Germinal center (tissue), 1 donor: ENCODE measurements around the gene PSMD1.
A peak's percentile ranks its signal among the peaks of the same experiment; 100 is the strongest.
"Not testable (repeated sequence)": the region's sequence is repeated elsewhere in the genome, so short reads cannot be mapped to it uniquely, and the experiment has no call there.

ENCODE experiments used
- DNase-seq: peaks from one replicate; pipeline ENCODE4 v3.0.0; 2012; ENCODE audit warnings: mixed read lengths, low spot score

The PSMD1 gene

DNA sequence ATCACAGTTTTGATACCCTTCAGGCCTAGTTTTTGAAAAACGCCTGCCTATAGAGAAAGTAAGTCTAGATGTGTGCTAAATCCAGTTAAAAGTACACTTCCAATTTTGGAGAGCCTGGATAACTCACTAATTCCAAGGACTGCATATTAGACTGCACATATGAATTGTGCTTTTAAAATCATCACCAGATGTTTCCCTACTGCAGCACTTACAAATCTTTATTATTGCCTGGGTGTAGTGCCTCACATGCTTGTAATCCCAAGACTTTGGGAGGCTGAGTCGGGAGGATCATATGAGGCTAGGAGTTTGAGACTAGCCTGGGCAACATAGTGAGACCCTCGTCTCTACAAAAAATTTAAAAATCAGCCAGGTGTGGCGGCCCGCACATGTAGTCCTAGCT is 104.0 kb downstream of the PSMD1 start:
- DNase-seq = no peak

DNA sequence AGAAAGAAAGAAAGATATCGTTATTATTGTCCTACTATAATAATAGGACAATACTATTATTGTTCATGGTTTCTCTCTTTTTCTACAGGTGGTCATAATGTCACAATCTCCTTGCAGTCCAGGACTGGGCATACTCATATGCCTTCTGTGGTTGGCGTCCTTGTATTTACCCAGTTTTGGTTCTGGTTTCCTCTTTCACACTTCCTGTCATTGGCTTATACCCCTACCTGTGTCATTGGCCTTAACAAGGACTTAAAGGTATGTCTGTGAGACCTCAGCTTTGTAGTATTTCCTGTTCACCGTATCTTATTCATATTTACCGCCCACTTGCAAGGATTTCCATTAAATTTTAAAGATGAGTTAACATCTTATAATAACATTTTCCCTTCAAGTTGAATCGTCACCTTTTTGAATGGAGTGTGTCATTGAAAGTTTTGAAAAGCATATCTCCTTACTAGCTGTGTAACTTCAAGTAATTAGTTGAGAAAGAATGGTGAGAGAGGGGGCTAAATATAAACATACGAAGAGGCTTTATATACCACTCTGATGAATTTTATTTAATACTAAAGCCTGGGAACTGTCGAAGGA is 104.7 kb downstream of the PSMD1 start:
- DNase-seq = no peak

DNA sequence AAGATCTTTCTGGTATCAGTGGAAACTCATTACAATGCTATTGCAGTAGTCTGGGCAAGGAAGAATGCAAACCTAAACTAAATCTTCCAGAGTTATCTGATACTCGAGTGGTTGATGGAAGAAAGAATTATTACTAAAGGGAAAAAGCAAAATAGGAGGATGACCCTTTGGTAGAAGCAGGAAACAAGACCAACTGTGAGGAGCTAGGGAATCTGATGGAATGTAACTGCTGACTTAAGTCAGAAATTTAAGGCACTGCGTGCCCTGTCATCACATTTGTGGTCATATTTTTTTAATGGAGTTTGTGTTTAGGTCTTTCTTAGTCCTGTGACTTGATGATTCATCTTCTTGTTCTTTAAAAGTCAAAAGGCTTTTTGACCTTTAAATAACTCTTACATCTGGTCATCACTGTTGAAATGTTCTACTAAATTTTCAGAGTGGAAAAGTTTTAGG is 105.2 kb downstream of the PSMD1 start:
- DNase-seq = no peak

DNA sequence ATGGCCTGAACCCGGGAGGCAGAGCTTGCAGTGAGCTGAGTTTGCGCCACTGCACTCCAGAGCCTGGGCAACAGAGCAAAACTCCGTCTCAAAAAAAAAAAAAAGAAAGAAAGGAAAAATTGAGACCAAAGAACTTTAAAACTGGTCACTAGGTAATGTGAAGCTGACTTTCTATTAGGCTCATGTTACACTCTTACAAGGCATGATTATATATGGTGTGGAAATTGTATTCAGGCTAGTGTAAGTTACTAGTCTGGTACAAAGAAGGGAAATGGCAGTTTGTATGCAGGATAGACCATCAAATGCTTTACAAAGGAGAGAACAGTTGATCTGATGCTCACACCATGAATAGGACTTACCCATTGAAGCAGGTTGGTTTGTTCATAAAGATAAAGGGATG is 106.3 kb downstream of the PSMD1 start:
- DNase-seq = no peak

DNA sequence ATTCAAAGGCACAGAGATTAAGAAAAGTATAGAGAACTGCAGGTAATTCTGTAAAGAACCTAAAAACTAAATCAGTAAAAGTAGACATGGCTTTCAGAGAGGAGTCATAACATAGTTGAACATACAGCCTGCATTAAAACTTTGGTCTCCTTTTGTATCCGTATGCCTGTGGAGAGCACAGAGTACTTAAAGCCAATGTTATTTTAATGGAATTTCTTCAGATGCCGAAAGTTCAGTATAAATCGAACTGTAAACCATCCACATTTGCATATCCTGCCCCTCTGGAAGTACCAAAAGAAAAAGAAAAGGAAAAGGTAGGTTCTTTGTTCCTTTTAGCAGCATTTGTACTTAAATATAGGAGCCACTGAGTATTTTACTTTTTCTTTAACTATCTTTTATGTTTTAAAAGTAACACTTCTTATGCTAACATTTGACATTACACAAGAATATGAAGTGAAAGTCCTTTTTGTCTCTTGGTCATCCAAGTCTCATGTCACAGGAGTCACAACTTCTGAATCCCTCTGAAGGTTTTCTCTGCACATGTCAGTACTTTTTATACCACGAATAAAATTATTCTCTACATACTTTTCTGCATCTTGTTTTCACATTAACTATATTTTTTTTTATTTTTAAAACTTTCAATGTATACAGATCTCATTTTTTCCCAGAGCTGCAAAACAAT is 106.9 kb downstream of the PSMD1 start:
- DNase-seq = no peak

DNA sequence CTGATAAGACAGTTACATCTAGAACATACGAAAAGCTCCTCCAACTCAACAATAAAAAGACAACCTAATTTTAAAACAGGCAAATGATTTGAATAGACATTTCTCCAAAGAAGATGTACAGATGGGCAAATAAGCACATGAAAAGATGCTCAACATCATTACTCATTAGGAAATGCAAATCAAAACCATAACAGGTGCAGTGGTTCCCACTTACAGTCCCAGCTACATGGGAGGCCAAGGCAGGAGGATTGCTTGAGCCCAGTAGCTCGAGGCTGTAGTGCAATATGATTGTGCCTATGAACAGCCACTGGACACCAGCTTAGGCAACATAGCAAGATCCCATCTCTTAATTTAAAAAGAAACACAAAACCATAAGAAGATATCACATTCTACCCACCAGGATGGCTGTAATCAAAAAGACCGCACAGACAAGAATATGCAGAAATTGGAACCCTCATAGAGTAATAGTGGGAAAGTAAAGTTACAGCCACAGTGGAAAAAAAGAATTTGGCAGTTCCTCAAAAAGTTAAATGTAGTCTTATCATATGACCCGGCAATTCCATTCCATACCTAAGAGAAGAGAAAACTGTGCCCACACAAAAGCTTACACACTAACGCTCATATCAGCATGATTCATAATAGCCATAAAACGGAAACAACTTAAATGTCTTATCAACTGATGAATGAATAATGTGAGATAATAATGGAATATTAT is 111.2 kb downstream of the PSMD1 start:
- DNase-seq = no peak

DNA sequence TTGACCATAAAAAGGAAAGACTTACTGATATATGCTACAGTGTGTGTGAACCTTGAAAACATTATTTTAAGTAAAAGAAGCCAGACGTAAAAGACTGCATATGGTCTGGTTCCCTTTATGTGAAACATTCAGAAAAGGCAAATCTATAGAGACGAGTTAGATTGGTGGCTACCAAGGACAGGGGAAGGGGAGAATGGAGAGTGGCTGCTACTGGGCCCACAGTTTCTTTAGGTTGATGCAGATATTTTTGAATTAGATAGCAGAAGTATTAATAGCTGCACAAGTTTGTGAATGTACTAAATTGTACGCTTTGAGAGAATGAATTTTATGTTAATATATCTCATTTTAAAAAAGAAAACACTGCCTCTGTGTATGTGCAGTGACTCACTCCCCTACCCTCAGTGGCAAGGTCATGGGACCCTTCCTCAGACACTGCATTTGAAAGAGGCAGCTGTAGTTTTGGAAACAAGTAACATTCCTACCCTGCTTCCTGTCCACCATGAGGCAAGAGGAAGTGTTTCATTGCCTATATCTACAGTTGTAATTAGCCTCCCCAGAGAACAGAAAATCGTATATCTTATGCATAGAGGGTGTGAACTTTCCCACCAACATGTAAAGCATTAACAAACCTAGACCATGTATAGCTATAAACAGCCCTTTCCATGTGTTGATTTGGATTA is 111.9 kb downstream of the PSMD1 start:
- DNase-seq = no peak

DNA sequence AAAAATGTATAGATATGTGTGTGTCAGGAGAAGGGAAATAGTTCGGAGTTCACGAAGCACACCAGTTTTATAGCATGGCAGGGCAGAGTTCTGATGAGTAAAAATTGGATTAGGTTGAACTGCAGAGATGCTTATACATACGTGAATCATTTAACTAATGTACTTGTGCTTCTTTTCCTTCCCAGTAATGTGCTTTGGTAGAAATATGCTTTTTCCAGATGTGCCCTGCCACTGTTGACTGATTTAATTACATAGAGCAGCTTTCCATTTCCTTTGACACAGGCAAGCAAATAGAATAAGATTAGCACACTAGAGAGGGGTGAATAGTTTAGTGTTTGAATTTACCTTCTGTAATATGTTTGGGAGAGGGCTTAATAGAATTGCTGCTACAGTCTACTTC is 112.8 kb downstream of the PSMD1 start:
- no peak for DNase-seq

DNA sequence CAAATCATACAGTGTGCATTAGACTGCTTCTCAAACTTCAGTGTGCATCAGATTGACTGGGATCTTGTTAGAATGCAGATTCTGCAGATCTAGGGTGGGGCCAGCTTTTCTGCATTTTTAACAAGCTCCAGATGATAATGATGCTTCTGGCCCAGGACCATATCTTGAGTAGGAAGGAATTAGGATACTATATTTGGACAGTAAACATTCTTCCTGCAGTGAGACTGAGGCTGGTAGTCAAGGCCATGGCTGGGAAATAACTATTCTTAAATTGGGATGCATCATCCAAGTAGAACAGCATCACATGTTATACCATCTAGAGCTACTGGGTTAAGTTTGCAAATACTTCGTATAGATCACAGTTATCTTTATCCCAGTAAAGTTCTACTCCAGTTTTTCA is 113.4 kb downstream of the PSMD1 start:
- no peak for DNase-seq

DNA sequence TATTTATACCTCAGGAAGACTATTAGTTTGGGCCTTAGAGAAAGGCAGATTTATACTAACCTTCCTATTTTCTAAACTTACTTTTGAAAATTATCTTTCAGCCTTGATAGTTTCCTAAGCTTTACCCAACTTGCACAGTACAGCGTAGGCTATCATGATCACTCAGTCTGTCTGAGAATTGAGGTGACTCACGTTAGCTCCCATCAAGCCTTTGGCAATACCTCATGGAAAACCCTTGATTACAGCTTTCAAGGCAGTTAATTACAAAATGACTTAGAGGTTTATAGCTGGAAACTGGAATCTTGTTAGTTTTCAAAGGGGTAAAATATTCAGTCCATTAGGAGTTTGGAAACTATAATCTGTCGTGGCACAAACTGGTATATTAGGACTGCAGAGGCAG is 115.4 kb downstream of the PSMD1 start:
- DNase-seq = no peak

DNA sequence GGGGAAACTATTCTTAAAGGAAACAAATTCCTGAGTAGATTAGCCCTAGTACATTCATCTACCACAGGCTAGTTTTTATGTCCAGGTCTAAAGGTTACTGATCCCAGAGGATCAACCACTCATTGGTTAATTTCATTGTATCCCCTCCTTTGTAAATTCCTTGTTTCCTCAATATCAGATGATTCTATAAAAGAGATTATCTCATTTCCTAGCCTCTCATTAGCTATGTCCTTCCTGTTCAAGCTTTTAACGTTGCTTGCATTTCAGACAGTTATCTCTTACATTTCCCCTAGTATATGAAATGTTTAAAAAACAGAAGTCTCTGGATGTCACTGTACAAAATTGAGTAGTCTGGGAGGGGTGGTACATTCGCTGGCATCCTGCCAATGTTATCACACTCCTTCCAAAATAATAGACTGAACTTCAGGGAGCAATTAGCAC is 117.6 kb downstream of the PSMD1 start:
- no peak for DNase-seq

DNA sequence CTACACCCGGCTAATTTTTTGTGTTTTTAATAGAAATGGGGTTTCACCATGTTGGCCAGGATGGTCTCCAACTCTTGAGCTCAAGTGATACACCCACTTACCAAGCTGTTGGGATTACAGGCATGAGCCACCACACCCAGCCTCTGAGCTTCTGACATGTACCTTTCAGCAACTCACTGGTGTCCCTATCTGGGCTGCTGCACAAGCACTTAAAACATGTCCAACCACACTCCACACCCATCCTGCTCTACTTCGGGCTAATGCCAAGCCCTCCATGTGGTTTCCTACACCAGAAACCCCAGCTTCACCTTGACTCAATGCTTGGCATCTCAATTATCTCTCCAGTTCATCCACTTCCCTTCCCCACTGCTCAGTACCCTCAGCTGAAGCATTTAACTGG is 119.4 kb downstream of the PSMD1 start:
- no peak for DNase-seq

DNA sequence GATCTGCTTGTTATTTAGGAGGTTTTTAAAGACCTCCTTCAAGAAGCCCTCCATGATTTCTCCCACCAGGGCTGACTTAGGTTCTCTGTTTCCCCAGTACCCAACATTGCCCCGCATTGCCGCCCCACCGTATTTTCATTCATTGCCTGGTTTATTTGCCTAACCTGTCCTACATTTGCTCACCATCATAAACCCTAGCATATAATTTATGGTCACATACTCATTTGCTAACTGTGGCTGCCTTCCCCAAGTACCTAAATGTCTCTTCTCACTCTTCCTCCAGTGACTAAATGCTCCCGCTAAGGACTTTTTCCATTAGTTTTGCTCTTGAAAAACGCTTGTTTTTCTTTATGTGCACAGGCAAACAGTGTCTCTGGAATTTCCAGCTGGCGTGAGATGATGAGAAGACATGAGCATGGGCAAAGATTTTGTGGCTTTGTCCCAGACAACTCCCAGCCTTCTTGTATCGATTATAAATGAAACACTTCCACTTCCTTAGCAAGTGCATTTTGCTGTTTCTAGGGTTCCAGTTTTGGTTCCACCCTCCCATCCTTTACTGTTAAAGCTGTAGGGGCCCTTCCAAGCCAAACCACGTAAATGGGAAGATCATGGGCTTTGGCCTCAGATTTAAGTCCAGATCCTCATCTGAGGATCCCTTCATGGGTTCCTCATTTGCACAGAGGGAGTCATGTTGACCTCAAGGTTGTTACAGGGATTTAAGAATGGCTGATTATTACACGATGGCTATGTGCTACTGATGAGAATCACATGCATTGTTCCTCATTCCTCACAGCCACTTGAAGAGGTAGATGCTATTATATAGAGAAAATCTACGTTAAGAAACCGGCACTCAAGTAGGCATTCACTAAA is 120.7 kb downstream of the PSMD1 start:
- no peak for DNase-seq

DNA sequence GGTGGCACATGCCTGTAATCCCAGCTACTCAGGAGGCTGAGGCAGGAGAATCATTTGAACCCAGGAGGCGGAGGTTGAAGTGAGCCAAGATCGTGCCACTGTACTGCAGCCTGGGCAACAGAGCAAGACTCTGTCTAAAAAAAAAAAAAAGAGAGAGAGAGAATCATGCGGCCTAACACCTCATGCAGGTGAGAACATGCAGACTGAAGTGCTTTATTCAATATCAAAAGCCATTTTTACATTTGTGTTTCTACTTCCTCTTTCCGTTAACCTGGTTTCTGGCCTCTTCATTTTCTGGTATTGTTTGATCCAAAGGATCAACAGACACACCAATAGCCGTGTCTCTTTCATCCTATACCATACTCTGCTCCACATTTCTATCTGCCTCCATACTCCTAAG is 122.1 kb downstream of the PSMD1 start:
- DNase-seq = not testable (repeated sequence)

DNA sequence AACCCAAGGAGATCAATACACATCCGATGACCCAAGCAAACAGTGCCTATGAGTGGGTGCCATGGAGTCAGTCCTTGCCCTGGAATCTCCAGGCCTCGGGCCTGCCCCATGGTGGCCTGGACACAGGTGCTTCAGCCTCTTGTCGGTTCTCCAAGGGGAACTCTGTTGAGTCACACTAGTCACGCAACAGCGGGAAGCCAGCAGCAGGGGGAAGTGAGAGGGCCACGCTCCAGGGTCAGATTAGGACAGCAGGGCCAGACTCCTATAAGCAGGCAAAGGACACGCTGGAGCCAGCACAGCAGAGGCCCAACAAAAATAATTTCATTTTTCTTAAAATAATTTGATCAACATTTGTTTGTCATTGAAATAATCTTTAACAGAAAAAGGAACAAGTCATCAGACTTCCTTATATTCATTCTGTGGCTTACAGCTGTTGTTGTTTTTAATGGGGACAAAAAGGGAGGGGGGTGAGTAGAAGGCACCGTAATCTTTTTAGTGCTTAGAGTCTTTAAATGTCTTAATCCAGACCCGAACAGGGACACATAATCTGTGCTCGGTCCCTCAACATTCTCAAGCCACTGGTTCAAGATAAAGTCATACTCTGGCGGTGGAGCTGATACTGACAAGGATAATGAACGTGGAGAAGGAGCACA is 125.3 kb downstream of the PSMD1 start:
- DNase-seq = peak; percentile 56

DNA sequence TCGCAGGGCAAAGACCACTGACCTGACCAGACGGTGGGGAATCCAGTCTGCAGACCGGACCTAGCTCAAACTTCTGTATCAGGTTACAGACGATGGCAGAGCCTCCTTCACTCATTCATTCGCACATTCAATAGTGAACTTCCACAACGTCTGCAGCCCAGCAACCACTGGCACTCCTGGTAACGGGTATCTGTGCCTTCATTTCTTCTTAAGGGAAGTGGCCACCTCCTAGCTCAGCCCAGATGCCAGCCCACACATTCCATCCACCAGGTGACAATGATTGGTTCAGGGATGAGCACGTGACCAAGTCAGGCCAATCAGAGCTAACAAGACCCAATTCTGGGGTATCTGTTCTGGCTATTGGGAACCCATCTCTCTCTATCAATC is 125.8 kb downstream of the PSMD1 start:
- no peak for DNase-seq

DNA sequence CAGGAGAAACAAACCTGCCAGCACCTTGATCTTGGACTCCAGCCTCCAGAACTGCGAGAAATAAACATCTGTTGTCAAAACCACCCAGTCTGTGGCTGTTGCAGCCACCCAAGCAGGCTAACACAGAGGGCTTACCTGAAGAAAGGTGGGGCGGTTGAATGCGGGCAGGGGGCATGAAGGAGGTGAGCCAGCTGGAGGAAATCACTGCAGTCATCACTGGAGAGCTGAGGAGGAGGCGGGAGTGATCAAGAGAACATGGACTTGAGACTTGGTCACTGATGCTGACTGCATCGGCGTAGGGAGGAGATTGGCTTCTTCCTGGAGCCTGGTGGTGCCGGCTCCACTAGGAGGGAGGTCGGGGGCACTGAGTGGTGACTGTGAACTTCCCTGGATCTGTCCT is 127.2 kb downstream of the PSMD1 start:
- no peak for DNase-seq

DNA sequence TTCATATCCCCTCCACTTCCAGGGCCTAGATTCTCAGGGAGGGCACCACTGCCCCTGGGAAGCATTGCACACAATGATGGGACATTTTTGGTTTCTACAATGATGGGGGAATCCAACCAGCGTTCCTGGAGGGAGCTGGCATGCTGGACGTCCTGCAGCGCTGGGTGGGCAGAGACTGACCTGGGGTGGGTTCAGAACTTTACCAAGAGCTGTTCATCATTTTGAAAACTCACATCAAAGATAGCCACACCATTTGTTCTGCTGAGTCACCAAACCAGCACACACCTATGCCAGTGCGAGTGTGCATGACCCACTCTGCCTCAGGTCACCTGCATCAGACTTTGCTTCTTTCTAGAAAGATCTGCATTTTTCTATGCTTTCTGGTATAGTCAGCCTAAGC is 127.7 kb downstream of the PSMD1 start:
- DNase-seq = no peak

DNA sequence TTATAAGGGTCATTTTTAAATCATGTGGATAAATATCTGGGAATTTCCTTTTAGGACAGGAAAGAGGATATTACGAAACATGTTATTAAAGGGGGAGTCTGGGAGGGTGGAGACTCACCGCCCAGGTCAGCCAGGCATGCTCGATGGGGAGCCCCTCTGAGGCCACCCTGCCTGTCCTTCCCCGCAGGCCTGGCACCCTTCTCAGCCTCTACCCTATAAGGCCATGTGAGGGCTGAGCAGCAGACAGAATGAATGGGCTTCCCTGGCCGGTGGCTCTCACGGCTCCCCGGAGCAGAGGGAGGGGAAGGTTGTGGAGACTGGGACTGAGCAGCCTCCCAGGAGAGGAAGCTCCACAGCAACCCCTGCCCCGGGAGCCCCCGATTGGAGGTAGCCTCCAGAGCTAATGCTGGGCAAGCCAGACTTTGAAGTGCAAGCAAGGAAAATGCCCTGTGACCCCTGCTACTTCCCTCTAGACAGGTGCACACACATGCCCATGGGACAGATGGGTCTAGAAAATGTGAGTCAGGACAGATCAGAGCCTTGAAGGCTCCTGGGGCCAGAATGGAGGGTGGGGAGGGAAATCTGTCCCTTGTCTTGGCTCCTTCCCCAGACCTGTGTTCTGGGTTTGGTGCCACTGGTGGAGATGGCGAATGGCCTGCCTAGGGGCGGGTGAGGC is 128.5 kb downstream of the PSMD1 start:
- no peak for DNase-seq

DNA sequence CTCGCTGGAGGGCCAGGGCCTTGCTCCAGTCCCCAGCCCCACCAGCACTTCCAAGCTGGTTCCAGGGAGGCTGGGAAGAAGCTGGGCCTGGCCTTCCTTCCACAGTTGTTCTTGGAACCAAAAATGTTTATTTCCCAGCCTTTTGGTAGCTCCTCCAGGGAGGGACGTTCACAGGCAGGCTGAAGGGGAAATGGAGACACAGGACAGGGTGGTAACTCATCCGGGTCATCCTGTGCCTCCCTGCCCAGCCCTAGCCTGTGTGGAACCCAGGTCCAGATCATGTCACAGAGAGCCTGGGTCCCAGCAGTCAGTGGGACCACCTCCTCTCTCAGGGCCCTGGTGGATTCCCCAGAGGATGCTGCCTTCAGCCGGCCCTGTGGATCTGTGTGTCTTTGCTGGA is 129.2 kb downstream of the PSMD1 start:
- no peak for DNase-seq

DNA sequence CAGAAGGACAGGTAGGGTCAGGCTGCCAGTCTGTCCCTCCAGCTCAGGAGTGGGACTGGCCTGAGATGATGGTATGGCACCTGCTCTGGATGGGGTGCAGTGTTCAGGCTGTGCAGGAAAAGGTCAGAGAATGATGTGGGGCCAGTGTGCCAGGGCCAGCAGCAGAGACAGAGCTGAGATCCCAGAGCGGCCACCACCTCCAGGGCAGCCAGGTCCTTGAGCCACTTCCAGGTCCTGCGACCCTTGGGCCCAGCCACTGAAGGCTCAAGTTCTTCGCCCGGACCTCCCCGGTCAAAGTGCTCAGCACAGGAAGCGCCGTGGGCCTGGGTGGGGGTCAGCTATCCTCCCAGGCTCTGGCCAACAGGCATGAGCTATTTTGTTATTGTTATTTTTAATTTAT is 129.7 kb downstream of the PSMD1 start:
- no peak for DNase-seq
